Measurements from ENCODE around the gene MTR.

MTR gene

DNA sequence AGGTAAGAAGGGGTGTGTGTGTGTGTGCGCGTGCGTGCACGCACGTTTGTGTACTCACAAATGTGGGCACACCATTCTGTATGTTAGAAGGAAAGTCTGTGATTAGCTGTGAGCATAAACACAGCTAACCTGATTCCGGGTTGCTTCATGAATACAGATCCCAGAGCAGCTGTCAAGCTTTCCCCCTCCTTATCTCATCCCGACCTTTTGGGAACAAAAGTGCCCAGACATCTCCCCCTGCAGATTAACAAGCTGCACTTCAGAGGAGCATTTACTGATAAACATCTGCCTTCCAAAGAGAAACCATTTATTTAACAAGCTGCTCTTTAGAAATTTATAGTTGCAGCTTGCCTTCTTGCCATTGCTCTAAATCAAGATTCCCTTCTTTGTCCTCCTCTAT, 112.1 kb downstream of the MTR start:
- no peak for TF ChIP-seq SIN3A (IDR thresholded peaks at IDR 0.05; ENCODE audit: borderline replicate concordance, insufficient read depth, low read length)
- no peak for TF ChIP-seq POLR2AphosphoS5 (IDR thresholded peaks at IDR 0.05; ENCODE audit: low read depth, low read length)
- TF ChIP-seq FOXP2 (optimal IDR thresholded peaks at IDR 0.05; ENCODE audit: borderline replicate concordance, extremely low read depth, extremely low read length, insufficient read depth), result no peak
- TF ChIP-seq TAF1 (IDR thresholded peaks at IDR 0.05; ENCODE audit: borderline replicate concordance, insufficient read depth, low read length), result no peak
- TF ChIP-seq, protein P1, sequence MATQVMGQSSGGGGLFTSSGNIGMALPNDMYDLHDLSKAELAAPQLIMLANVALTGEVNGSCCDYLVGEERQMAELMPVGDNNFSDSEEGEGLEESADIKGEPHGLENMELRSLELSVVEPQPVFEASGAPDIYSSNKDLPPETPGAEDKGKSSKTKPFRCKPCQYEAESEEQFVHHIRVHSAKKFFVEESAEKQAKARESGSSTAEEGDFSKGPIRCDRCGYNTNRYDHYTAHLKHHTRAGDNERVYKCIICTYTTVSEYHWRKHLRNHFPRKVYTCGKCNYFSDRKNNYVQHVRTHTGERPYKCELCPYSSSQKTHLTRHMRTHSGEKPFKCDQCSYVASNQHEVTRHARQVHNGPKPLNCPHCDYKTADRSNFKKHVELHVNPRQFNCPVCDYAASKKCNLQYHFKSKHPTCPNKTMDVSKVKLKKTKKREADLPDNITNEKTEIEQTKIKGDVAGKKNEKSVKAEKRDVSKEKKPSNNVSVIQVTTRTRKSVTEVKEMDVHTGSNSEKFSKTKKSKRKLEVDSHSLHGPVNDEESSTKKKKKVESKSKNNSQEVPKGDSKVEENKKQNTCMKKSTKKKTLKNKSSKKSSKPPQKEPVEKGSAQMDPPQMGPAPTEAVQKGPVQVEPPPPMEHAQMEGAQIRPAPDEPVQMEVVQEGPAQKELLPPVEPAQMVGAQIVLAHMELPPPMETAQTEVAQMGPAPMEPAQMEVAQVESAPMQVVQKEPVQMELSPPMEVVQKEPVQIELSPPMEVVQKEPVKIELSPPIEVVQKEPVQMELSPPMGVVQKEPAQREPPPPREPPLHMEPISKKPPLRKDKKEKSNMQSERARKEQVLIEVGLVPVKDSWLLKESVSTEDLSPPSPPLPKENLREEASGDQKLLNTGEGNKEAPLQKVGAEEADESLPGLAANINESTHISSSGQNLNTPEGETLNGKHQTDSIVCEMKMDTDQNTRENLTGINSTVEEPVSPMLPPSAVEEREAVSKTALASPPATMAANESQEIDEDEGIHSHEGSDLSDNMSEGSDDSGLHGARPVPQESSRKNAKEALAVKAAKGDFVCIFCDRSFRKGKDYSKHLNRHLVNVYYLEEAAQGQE (IDR thresholded peaks at IDR 0.05; ENCODE audit: insufficient read depth in 1 of 2, low read depth in 2 of 2, low read length in 2 of 2), result no peak

DNA sequence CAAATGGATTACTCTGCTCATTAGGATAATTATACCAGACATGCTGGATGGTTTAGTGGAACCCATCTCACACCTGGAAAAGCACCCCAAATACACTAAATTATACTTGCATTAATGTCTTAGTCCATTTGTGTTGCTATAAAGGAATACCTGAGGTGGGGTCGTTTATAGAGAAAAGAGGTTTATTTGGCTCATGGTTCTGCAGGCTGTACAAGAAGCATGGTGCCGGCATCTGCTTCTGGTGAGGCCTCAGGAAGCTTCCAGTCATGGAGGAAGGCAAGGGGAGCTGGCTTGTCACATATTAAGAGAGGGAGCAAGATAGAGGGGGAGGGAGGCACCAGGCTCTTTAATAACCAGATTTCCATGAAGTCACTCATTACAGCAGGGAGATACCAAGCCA, 113.6 kb downstream of the MTR start:
- TF ChIP-seq TAF1 (IDR thresholded peaks at IDR 0.05; ENCODE audit: borderline replicate concordance, insufficient read depth, low read length), result no peak
- no peak for TF ChIP-seq FOXP2 (optimal IDR thresholded peaks at IDR 0.05; ENCODE audit: borderline replicate concordance, extremely low read depth, extremely low read length, insufficient read depth)
- no peak for TF ChIP-seq SIN3A (IDR thresholded peaks at IDR 0.05; ENCODE audit: borderline replicate concordance, insufficient read depth, low read length)
- TF ChIP-seq, protein P1 (IDR thresholded peaks at IDR 0.05; ENCODE audit: insufficient read depth in 1 of 2, low read depth in 2 of 2, low read length in 2 of 2), result no peak
- no peak for TF ChIP-seq POLR2AphosphoS5 (IDR thresholded peaks at IDR 0.05; ENCODE audit: low read depth, low read length)

DNA sequence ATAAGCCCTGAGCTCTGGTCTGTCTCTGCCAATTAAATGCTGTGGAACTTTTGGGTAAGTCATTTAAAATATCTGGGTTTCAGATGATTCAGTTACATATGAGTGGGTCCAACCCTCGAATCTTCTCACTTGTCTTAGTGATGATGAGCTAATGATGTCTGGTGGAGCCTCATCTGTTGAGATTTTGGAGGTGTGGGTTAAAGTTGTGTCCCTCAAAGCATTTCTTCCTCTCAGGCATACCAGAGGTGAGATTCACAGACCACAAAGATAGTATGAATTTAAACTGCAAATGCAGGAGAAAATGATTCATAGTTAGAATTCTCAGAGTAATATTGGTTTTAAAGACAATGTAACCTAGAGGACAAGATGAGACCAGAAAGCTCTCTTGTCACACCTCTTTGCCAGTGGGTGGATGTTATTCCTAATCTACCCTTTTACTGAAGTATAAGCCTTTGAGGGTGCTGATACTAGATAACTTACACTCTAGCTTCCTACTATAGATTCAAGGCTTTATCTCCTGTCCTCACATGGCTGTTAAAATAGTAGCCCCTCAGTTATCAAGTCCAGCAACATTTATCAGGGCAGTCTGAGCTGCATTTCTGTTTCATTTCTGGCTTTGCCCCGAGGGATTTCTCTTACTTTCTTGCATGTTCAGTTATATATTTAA, 118.4 kb downstream of the MTR start:
- TF ChIP-seq SIN3A (IDR thresholded peaks at IDR 0.05; ENCODE audit: borderline replicate concordance, insufficient read depth, low read length), result no peak
- TF ChIP-seq, protein P1 (IDR thresholded peaks at IDR 0.05; ENCODE audit: insufficient read depth in 1 of 2, low read depth in 2 of 2, low read length in 2 of 2), result no peak
- TF ChIP-seq FOXP2 (optimal IDR thresholded peaks at IDR 0.05; ENCODE audit: borderline replicate concordance, extremely low read depth, extremely low read length, insufficient read depth), result no peak
- TF ChIP-seq TAF1 (IDR thresholded peaks at IDR 0.05; ENCODE audit: borderline replicate concordance, insufficient read depth, low read length), result no peak
- TF ChIP-seq POLR2AphosphoS5 (IDR thresholded peaks at IDR 0.05; ENCODE audit: low read depth, low read length), result no peak

DNA sequence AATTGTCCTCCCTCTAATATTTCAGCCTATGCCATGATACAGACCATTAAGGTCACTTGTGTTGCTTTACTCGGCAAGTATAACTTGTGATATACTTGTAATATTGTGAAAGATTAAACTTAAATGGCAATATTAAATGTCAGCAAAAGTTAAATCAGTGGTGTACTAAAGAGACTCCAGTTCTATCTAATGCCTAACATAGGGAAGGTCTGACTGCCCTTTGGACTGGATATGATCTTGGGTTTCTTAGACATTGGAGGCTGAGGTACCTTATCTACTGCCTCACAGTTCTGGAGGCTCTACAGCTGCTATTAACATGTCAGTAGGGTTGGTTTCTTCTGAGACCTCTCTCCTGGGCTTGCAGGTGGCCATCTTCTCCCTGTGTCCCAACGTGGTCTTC, 119.3 kb downstream of the MTR start:
- TF ChIP-seq POLR2AphosphoS5 (IDR thresholded peaks at IDR 0.05; ENCODE audit: low read depth, low read length), result no peak
- TF ChIP-seq, protein P1 (IDR thresholded peaks at IDR 0.05; ENCODE audit: insufficient read depth in 1 of 2, low read depth in 2 of 2, low read length in 2 of 2), result no peak
- TF ChIP-seq FOXP2 (optimal IDR thresholded peaks at IDR 0.05; ENCODE audit: borderline replicate concordance, extremely low read depth, extremely low read length, insufficient read depth), result no peak
- TF ChIP-seq TAF1 (IDR thresholded peaks at IDR 0.05; ENCODE audit: borderline replicate concordance, insufficient read depth, low read length), result no peak
- no peak for TF ChIP-seq SIN3A (IDR thresholded peaks at IDR 0.05; ENCODE audit: borderline replicate concordance, insufficient read depth, low read length)

Measured in PFSK-1 (cell line).